Left forelimb (tissue), 1 donor: ENCODE measurements around the gene ALKBH1.
"Not testable (repeated sequence)": the region's sequence is repeated elsewhere in the genome, so short reads cannot be mapped to it uniquely, and the experiment has no call there.

Source experiments
- DNase-seq: peaks from one replicate; pipeline ENCODE4 v3.0.0-alpha.2; 2018; ENCODE audit warnings: low spot score

ALKBH1 gene

DNA sequence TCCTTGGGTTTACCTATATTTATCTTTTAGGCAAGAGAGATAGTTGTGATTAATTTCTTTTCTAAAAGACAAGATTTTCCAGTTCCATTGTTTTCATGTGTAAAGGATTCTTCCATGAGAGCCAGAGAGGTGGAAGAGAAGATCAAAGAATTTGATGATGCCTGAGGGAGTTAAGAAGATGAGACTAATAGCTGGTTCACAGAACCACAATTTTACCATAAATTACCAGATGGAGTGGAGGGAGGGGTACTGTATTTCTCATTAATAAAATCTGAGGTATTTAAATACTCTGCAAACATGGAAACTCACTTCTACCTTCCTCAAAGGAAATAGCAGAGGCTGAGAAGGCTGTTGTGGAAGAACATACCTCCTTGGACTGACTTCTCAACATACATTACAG is 34.6 kb downstream of the ALKBH1 start:
- no peak for DNase-seq

DNA sequence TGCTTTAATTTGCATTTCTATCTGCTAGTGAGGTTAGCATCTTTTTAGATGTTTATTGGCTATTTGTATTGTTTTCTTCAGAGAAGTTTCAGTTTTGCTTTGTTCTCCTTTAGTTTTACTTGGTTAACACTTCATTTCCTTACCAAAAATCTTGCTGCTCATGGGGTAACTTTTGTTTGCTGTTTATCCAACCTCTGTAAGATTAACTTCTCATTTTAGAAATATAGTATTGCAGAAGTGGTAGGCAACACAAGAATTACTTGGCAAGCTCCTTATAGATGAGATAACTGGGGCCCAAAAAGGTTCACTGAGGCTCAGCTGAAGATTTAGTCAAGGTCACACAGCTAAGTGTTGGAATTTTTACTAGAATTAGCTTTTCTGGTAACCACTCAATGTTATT is 40.5 kb downstream of the ALKBH1 start:
- DNase-seq, result no peak

- DNase-seq, result no peak
Measured at GRCh38 chr14:77663293-77663692, 44.5 kb downstream of the ALKBH1 start.

DNA sequence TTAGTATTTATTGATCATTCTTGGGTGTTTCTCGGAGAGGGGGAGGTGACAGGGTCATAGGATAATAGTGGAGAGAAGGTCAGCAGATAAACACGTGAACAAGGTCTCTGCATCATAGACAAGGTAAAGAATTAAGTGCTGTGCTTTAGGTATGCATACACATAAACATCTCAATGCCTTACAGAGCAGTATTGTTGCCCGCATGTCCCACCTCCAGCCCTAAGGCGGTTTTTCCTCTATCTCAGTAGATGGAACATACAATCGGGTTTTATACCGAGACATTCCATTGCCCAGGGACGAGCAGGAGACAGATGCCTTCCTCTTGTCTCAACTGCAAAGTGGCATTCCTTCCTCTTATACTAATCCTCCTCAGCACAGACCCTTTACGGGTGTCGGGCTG is 46.3 kb downstream of the ALKBH1 start:
- not testable (repeated sequence) for DNase-seq

- DNase-seq, result no peak
Measured at GRCh38 chr14:77660754-77661153, 47.1 kb downstream of the ALKBH1 start.

GRCh38 chr14:77659831-77660230 is 48.0 kb downstream of the ALKBH1 start:
- no peak for DNase-seq

DNA sequence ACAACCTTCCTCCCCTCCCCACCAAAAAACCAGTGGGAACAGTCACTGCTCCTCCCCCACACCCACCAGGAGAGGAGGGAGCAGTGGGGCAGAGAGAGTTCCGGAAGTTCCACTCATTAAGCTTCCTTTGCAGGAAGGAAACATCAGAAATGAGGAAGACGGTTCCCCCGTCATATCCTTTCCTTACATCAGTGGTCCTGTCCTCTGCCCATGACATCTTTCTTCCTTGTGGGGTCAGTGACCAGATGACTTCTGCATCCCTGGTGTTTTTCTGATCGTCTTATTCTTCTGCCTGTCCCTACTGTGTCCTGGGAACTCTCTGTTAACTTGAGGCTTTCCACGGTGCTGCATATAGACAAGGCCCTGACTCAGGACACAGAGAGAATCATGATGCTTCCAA is 50.5 kb downstream of the ALKBH1 start:
- DNase-seq, result no peak

DNA sequence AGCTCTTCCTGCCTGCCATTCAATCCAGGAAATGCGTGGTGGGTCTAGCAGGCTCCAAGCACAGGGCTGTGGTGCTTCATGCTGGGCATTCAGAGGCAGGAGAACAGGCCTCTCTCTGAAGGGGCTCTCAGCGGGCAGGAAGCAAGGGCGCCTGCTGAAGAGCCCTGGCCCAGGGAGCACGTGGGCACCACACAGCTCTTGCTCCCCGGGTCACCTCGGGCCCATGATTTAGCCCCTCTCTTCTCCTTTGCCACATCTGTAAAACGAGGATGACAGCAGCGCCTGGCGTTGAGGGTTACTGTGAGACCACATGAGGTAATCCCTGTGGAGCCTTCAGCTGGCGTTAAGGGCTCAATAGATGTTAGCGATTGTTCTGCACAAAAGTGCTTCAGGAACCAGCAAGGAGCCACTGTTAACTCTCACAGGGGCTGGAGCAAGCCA is 53.8 kb downstream of the ALKBH1 start:
- DNase-seq, result no peak

GRCh38 chr14:77649326-77649725 is 58.5 kb downstream of the ALKBH1 start:
- no peak for DNase-seq

GRCh38 chr14:77648520-77649200 is 59.2 kb downstream of the ALKBH1 start:
- DNase-seq, result no peak

DNA sequence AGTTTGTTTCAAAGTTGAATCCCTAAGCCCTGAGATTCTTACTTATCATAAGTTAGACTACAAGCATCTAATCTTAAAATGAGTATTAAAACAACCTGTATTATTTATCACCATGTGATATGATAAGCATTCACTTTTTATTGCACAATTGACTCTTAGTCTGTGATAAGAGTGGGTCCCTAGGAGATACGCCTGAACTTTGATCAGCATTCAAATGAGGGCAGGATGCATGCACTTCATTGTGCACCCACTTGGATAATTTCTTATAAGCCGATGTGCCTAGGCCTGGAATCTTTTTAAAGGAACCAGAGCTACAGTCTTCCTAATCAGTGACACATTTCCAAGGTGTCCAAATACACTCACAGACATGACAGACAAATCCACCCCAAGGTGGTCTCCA is 60.0 kb downstream of the ALKBH1 start:
- no peak for DNase-seq

- no peak for DNase-seq
Measured at GRCh38 chr14:77646907-77647306, 60.9 kb downstream of the ALKBH1 start.

GRCh38 chr14:77645520-77646230 is 62.1 kb downstream of the ALKBH1 start:
- DNase-seq, result no peak

- no peak for DNase-seq
Measured at GRCh38 chr14:77642407-77642806, 65.4 kb downstream of the ALKBH1 start.

DNA sequence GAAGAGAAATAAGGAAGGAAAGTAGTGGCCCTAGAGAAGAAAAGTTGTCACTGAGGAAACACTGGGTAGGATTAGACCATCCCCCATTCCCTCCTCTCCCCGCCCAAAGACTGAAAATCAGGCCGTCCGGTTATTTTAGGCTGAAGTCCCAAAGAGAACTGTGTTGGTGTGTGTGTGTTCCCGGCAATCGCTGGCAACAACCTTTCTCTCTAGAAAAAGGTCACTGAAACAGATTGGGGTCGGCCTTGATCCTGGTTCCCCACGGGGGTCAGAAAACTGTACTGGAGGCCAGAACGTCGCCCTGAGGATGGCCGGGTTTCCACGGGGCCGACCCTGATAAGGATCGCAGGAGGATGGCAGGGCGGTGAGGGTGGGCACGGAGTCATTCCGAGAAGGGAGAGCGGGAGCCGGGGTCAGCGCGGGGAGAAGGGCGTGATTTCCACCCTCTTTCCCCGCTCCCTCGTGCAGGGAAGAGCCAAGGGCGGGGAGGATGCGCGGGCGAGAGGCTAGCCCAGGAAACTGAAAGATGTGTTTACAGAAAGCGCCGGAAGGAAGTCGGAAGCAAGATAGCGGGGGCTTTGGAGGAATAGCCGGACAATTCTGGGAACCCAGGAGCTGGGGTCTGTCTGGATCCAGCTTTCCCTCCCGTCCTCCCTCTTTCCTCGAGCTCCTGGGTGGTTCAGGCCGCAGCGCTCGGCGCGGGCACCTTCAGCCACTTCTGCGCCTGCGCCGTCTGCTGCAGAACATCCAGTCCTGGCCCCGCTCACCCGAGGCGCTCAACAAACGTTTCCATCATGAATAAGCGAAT is 66.1 kb downstream of the ALKBH1 start:
- DNase-seq, result peak; percentile 78

DNA sequence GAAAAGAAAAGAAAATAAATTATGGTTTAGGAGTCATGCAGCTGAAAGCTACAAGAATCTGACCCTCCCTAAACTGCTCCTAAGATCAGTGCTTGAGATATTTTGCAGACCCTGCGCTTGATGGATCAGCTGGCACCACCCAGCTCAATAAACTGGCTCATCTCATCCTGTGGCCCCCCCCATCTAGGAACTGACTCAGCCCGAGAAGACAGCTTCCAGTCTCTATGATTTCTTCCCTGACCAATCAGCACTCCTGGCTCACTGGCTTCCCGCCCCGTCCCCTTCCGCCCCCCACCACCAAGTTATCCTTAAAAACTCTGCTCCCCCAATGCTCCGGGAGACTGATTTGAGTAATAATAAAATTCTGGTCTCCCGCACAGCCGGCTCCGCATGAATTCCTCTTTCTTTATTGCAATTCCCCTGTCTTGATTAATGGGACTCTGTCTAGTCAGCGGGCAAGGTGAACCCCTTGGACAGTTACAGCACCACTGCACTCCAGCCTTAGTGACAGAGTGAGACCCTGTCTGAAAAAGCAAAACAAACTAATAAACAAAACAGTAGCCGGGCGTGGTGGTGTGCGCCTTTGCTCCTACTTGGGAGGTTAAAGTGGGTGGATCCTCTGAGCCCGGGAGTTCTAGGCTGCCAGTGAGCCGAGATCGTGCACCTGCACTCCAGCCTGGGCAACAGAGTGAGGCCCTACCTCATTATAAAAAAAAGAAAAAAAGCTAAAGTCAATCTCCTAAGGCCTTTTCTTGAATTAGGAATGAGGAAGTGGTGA is 66.9 kb downstream of the ALKBH1 start:
- no peak for DNase-seq

DNA sequence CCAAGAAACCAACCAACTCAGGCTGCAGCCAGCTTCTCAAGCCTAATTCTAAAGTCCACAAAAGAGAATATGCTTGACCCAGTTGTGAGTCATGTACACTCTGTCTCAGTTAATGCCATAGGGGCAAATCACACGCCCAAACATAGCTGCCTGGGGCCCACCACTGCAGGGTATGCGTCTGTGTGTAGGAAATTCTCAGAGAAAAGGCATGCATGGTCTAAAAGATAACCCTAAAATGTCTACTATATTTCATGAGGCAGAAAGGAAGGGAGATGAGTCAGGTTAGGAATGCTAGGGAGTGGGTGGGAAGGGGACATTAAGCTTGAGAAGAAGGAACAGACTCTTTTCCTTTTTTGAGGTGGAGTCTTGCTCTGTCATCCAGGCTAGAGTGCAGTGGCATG is 69.1 kb downstream of the ALKBH1 start:
- no peak for DNase-seq

DNA sequence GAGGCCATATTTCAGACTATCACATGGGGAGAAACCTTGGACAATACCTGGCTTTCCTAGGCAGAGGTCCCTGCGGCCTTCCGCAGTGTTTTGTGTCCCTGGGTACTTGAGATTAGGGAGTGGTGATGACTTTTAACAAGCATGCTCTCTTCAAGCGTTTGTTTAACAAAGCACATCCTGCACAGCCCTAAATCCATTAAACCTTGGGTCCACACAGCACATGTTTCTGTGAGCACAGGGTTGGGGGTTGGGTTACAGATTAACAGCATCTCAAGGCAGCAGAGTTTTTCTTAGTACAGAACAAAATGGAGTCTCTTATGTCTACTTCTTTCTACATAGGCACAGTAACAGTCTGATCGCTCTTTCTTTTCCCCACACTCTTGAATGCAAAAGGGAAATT is 72.0 kb downstream of the ALKBH1 start:
- not testable (repeated sequence) for DNase-seq

GRCh38 chr14:77635466-77635865 is 72.4 kb downstream of the ALKBH1 start:
- DNase-seq, result not testable (repeated sequence)

GRCh38 chr14:77630111-77630510 is 77.7 kb downstream of the ALKBH1 start:
- no peak for DNase-seq

- no peak for DNase-seq
Measured at GRCh38 chr14:77625360-77625759, 82.5 kb downstream of the ALKBH1 start.

- no peak for DNase-seq
Measured at GRCh38 chr14:77623201-77623600, 84.6 kb downstream of the ALKBH1 start.
